ENCODE measurements around the gene TNFRSF12A. TPM values are rescaled to one million over a fixed set of nuclear protein-coding genes. Genes with fewer than 3 reads are reported as not detected.

The TNFRSF12A gene
- total and polyA plus RNA-seq, 9 of the 15 experiments (the other 6 are each of a cell fraction or from before 2014, with no cell fraction given), result 0.41 to 61.8 (median 26.5) TPM

GRCh38 chr16:3015865-3016521, 4.2 kb upstream of the TNFRSF12A start (continued):
- TF ChIP-seq NKRF (IDR thresholded peaks at IDR 0.05; ENCODE audit: borderline replicate concordance) (no peak), FOXJ2 (tag; IDR thresholded peaks at IDR 0.05) (no peak), CBX8 (IDR thresholded peaks at IDR 0.05; ENCODE audit: borderline replicate concordance, extremely low read depth, low read depth, low read length, poor library complexity, severe bottlenecking) (no peak), ZKSCAN1 (IDR thresholded peaks at IDR 0.05; ENCODE audit: low read depth, low read length) (no peak), PURB (CRISPR knock-in tag; IDR thresholded peaks at IDR 0.05; ENCODE audit: low read depth) (no peak), ETS2 (tag; IDR thresholded peaks at IDR 0.05; ENCODE audit: borderline replicate concordance, poor library complexity, severe bottlenecking) (no peak), EZH2 (IDR thresholded peaks at IDR 0.05; ENCODE audit: borderline replicate concordance, low read depth, low read length) (no peak), ZNF408 (CRISPR knock-in tag; IDR thresholded peaks at IDR 0.05; ENCODE audit: low read depth) (no peak), FOXP4 (CRISPR knock-in tag; IDR thresholded peaks at IDR 0.05; ENCODE audit: borderline replicate concordance) (no peak), CHD7 (IDR thresholded peaks at IDR 0.05; ENCODE audit: low read depth, low read length) (no peak)

Data from K562 (cell line).